ENCODE data around the gene SYCE1. TPM values are rescaled to one million over a fixed set of nuclear protein-coding genes. Genes with fewer than 3 reads are reported as not detected.

SYCE1 gene, protein sequence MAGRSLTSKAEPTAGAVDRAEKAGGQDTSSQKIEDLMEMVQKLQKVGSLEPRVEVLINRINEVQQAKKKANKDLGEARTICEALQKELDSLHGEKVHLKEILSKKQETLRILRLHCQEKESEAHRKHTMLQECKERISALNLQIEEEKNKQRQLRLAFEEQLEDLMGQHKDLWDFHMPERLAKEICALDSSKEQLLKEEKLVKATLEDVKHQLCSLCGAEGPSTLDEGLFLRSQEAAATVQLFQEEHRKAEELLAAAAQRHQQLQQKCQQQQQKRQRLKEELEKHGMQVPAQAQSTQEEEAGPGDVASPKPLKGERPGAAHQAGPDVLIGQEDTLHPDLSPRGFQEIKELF
- under 0.01 TPM in 1 of 2 replicates, not detected in the other for total RNA-seq

DNA sequence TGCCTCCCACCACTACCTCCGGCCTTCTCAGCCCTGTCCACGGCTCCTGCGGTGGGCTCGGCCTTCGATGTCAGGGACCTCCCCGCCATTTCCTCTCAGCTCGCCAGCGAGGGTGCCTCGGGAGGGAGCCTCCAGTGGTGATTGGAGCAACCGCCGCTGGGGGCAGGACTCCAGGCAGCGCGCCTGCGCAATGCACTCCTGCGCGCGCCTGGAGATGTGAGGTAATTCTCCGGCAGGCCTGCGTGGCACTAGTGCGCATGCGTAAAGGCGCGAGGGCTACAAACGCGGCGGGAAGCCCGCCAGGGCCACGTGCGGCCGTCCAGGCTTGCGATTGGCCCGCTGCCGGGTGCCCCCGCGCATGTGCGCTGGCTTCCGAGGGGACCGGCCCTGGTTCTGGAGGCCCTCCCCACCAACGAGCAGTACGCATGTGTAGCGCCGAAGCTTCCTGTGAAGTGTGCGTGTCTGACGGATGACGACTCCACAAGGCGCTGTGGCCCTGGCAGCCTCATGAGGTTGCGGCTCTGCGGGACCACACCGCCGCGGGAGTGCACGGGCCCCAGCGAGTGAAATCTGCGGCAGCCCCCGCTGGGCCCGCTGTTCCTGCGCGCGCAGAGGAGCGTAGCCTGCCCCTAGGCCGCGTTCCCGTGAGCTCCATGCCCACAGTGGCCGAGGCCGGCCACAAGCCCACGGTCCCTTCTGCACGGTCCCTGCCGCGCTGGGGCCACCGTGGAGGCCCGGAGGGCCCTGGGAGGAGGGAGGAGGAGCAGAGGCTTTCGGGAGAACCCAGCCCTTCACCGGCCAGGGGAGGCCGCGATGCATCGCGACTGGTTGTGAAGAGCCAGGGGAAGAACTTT is at the start of gene SYCE1:
TSS of gene SYCE1 (minus strand) at position 143 of the 854 bp plus-strand sequence. CDS start at position 89, 54 bp downstream.

DNA sequence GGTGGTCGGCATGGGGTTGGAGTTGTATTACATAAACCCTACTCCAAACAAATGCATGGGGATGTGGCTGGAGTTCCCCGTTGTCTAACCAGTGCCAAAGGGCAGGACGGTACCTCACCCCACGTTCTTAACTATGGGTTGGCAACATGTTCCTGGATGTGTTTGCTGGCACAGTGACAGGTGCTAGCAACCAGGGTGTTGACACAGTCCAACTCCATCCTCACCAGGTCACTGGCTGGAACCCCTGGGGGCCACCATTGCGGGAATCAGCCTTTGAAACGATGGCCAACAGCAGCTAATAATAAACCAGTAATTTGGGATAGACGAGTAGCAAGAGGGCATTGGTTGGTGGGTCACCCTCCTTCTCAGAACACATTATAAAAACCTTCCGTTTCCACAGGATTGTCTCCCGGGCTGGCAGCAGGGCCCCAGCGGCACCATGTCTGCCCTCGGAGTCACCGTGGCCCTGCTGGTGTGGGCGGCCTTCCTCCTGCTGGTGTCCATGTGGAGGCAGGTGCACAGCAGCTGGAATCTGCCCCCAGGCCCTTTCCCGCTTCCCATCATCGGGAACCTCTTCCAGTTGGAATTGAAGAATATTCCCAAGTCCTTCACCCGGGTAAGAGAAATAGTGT is 38.3 kb downstream of the SYCE1 start, which contains the start of gene CYP2E1:
TSS of gene CYP2E1 (plus strand) at position 407 of the 632 bp plus-strand sequence. CDS start at position 440, 33 bp downstream.

Other genes starting within 250 kb of the SYCE1 start
- gene CALY, start 228.7 kb downstream of the SYCE1 start, total RNA-seq, result 0.16 TPM in 1 of 2 replicates, not detected in the other
- gene PRAP1, start 218.2 kb downstream of the SYCE1 start, total RNA-seq, result not detected in 2 replicates
- 11.0 and 18.8 TPM in 2 replicates for gene FUOM, start 207.6 kb downstream of the SYCE1 start, total RNA-seq
- 49.7 and 55.3 TPM in 2 replicates for gene ECHS1, start 192.2 kb downstream of the SYCE1 start, total RNA-seq
- 6.1 and 6.6 TPM in 2 replicates for gene PAOX, start 186.3 kb downstream of the SYCE1 start, total RNA-seq
- gene MTG1, start 171.4 kb downstream of the SYCE1 start, total RNA-seq, result 21.8 and 25.9 TPM in 2 replicates
- 0.17 and 0.63 TPM in 2 replicates for gene SPRN, start 141.0 kb downstream of the SYCE1 start, total RNA-seq
- 3.7 and 4.7 TPM in 2 replicates for gene SCART1, start 111.6 kb downstream of the SYCE1 start, total RNA-seq
- gene CYP2E1, start 38.2 kb downstream of the SYCE1 start, total RNA-seq, result 0.47 and 0.52 TPM in 2 replicates
- not detected in 2 replicates for gene FRG2B, start 61.2 kb upstream of the SYCE1 start, total RNA-seq